GM12892 (cell line): ENCODE measurements around the gene SPTB.

Experiments
- POLR2A ChIP-seq: IDR thresholded peaks from 2 replicates; pipeline ENCODE4 v1.6.1; 2011; ENCODE audit warnings: low read depth, low read length, control low read depth
- POLR2AphosphoS5 ChIP-seq: IDR thresholded peaks from 2 replicates; pipeline ENCODE4 v1.6.1; 2011; ENCODE audit warnings: low read depth, low read length, control low read depth
- TAF1 ChIP-seq: IDR thresholded peaks from 2 replicates; pipeline ENCODE4 v1.6.1; 2011; ENCODE audit warnings: low read depth, mild to moderate bottlenecking, control low read depth, low read length, borderline replicate concordance

GRCh38 chr14:64899958-64900357 lies 20.3 kb upstream of the SPTB start:
- TF ChIP-seq POLR2A = no peak
- TF ChIP-seq TAF1 = no peak
- TF ChIP-seq POLR2AphosphoS5 = no peak
